ENCODE data around the gene PCDH18.

DNA sequence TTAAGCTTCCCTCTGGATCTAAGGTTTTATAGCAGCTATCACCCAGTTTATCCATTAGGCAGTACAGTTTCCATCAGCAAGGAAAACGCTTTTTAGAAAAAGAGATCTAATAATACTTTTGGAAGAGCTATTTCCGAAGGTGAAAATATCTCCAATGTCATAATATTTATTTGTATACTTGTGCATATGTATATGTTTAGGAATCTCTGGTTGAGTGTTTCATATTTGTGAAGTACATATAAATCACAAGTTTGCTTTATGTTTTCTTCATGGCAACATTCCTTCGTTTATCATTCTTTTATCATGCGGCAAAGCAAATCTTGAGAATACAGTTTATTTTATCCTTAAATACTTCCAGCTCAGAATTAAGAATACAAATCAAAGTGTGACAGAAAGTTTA lies 6.2 kb upstream of the PCDH18 start:
- TF ChIP-seq, protein P1, sequence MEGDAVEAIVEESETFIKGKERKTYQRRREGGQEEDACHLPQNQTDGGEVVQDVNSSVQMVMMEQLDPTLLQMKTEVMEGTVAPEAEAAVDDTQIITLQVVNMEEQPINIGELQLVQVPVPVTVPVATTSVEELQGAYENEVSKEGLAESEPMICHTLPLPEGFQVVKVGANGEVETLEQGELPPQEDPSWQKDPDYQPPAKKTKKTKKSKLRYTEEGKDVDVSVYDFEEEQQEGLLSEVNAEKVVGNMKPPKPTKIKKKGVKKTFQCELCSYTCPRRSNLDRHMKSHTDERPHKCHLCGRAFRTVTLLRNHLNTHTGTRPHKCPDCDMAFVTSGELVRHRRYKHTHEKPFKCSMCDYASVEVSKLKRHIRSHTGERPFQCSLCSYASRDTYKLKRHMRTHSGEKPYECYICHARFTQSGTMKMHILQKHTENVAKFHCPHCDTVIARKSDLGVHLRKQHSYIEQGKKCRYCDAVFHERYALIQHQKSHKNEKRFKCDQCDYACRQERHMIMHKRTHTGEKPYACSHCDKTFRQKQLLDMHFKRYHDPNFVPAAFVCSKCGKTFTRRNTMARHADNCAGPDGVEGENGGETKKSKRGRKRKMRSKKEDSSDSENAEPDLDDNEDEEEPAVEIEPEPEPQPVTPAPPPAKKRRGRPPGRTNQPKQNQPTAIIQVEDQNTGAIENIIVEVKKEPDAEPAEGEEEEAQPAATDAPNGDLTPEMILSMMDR (IDR thresholded peaks at IDR 0.05; ENCODE audit: low read depth, low read length, missing input control), result no peak
- TF ChIP-seq GABPA (IDR thresholded peaks at IDR 0.05 in 1 of 2, conservative IDR thresholded peaks at IDR 0.05 in 1 of 2), result no peak
- TF ChIP-seq SP1 (IDR thresholded peaks at IDR 0.05), result no peak
- TF ChIP-seq EGR1 (IDR thresholded peaks at IDR 0.05; ENCODE audit: low read depth in 2 of 2), result no peak
- TF ChIP-seq TAF1 (conservative IDR thresholded peaks at IDR 0.05), result no peak
- TF ChIP-seq JUND (IDR thresholded peaks at IDR 0.05), result no peak
- TF ChIP-seq, protein P2, sequence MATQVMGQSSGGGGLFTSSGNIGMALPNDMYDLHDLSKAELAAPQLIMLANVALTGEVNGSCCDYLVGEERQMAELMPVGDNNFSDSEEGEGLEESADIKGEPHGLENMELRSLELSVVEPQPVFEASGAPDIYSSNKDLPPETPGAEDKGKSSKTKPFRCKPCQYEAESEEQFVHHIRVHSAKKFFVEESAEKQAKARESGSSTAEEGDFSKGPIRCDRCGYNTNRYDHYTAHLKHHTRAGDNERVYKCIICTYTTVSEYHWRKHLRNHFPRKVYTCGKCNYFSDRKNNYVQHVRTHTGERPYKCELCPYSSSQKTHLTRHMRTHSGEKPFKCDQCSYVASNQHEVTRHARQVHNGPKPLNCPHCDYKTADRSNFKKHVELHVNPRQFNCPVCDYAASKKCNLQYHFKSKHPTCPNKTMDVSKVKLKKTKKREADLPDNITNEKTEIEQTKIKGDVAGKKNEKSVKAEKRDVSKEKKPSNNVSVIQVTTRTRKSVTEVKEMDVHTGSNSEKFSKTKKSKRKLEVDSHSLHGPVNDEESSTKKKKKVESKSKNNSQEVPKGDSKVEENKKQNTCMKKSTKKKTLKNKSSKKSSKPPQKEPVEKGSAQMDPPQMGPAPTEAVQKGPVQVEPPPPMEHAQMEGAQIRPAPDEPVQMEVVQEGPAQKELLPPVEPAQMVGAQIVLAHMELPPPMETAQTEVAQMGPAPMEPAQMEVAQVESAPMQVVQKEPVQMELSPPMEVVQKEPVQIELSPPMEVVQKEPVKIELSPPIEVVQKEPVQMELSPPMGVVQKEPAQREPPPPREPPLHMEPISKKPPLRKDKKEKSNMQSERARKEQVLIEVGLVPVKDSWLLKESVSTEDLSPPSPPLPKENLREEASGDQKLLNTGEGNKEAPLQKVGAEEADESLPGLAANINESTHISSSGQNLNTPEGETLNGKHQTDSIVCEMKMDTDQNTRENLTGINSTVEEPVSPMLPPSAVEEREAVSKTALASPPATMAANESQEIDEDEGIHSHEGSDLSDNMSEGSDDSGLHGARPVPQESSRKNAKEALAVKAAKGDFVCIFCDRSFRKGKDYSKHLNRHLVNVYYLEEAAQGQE (IDR thresholded peaks at IDR 0.05), result no peak
- TF ChIP-seq HNF4A (conservative IDR thresholded peaks at IDR 0.05), result no peak
- TF ChIP-seq RXRA (IDR thresholded peaks at IDR 0.05), result no peak
- TF ChIP-seq, protein P3, sequence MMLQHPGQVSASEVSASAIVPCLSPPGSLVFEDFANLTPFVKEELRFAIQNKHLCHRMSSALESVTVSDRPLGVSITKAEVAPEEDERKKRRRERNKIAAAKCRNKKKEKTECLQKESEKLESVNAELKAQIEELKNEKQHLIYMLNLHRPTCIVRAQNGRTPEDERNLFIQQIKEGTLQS (IDR thresholded peaks at IDR 0.05), result no peak
- no peak for TF ChIP-seq MAX (IDR thresholded peaks at IDR 0.05)

Measured in liver (tissue), 3 donors.